ENCODE results near the gene SHQ1.

GRCh38 chr3:72810063-72810462, 38.2 kb downstream of the SHQ1 start:
- TF ChIP-seq CTCF (IDR thresholded peaks at IDR 0.05), result no peak
- no peak for TF ChIP-seq POLR2A (IDR thresholded peaks at IDR 0.05)
